ENCODE results near the gene SLCO1B1.

Gene SLCO1B1

DNA sequence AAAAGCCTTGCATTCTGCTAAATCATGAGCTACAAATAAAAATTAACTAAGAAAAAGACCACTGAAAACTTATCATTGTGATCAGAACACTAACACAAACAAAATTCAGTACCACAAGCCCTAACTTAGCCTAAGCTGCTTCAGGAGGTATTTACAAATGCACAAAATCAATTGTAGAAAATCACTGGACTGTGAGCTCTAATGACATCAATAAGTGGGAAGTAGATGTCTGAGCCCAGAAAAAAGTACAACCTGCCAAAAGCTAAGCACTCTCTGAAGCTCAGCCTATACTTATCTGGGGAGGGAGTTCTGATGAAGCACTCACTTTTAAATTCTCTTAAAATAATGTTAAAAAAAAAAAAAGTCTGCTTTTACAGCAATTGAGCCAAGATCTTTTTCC, 92.9 kb downstream of the SLCO1B1 start:
- intact Hi-C loops (cut with DNase I; ENCODE audit: low total_unique reads): no loop called here
- no peaks in the 10 kb centered on the region for H3K27me3 ChIP-seq
- no peaks in the 10 kb centered on the region for H3K36me3 ChIP-seq
- no peak overlapping the region for H3K4me3 ChIP-seq
- TF ChIP-seq, protein P1, sequence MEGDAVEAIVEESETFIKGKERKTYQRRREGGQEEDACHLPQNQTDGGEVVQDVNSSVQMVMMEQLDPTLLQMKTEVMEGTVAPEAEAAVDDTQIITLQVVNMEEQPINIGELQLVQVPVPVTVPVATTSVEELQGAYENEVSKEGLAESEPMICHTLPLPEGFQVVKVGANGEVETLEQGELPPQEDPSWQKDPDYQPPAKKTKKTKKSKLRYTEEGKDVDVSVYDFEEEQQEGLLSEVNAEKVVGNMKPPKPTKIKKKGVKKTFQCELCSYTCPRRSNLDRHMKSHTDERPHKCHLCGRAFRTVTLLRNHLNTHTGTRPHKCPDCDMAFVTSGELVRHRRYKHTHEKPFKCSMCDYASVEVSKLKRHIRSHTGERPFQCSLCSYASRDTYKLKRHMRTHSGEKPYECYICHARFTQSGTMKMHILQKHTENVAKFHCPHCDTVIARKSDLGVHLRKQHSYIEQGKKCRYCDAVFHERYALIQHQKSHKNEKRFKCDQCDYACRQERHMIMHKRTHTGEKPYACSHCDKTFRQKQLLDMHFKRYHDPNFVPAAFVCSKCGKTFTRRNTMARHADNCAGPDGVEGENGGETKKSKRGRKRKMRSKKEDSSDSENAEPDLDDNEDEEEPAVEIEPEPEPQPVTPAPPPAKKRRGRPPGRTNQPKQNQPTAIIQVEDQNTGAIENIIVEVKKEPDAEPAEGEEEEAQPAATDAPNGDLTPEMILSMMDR (IDR thresholded peaks at IDR 0.05): no peak
- no peak overlapping the region for H3K27ac ChIP-seq
- DNase-seq: no peak
- H3K9me3 ChIP-seq: no peaks in the 10 kb centered on the region
- H3K4me1 ChIP-seq: no peaks in the 10 kb centered on the region

- TF ChIP-seq, protein P1 (IDR thresholded peaks at IDR 0.05): no peak
- H3K9me3 ChIP-seq: no peaks in the 10 kb centered on the region
- H3K27me3 ChIP-seq: no peaks in the 10 kb centered on the region
- no peak overlapping the region for H3K4me3 ChIP-seq
- DNase-seq: no peak
- no peaks in the 10 kb centered on the region for H3K4me1 ChIP-seq
- no peaks in the 10 kb centered on the region for H3K36me3 ChIP-seq
- intact Hi-C loops (cut with DNase I; ENCODE audit: low total_unique reads): no loop called here
- no peak overlapping the region for H3K27ac ChIP-seq
These were observed 103.4 kb downstream of the SLCO1B1 start for GRCh38 chr12:21234395-21234794.

GRCh38 chr12:21239866-21240265, 108.9 kb downstream of the SLCO1B1 start:
- intact Hi-C loops (cut with DNase I; ENCODE audit: low total_unique reads): no loop called here
- H3K4me3 ChIP-seq: no peak overlapping the region
- H3K9me3 ChIP-seq: peaks cover 0 to 4% (median 0%) of the 10 kb centered on the region in 3 donors
- no peak for DNase-seq
- TF ChIP-seq, protein P1 (IDR thresholded peaks at IDR 0.05): no peak
- H3K27ac ChIP-seq: no peak overlapping the region
- H3K27me3 ChIP-seq: no peaks in the 10 kb centered on the region
- H3K4me1 ChIP-seq: no peaks in the 10 kb centered on the region
- H3K36me3 ChIP-seq: no peaks in the 10 kb centered on the region

DNA sequence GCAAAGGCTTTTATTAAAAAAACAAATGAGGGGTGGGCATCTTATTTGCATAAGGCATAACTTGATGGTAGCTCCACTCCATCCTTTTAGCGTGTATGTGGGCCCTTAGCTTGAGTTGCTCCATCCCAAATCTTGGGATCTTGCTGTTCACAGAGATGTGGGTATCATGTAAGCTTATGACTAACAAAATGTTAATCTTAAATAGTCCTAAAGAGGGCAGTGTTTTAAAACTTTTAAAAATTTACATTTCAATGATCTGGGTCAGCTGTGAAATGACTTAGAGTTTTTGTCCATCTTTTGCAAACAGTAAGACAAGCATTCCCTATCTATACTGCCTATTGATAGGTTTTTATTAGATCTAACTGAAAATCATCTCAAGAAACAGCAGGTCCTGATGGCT, 117.7 kb downstream of the SLCO1B1 start:
- H3K27me3 ChIP-seq: no peaks in the 10 kb centered on the region
- no peaks in the 10 kb centered on the region for H3K36me3 ChIP-seq
- DNase-seq: no peak
- H3K4me1 ChIP-seq: no peaks in the 10 kb centered on the region
- H3K4me3 ChIP-seq: no peak overlapping the region
- H3K9me3 ChIP-seq: no peaks in the 10 kb centered on the region
- TF ChIP-seq, protein P1 (IDR thresholded peaks at IDR 0.05): no peak
- intact Hi-C loops (cut with DNase I; ENCODE audit: low total_unique reads): no loop called here
- no peak overlapping the region for H3K27ac ChIP-seq

- H3K4me3 ChIP-seq: no peak overlapping the region
- TF ChIP-seq, protein P1 (IDR thresholded peaks at IDR 0.05): no peak
- no peak overlapping the region for H3K27ac ChIP-seq
- intact Hi-C loops (cut with DNase I; ENCODE audit: low total_unique reads): no loop called here
- DNase-seq: no peak
- no peaks in the 10 kb centered on the region for H3K36me3 ChIP-seq
- H3K9me3 ChIP-seq: no peaks in the 10 kb centered on the region
- no peaks in the 10 kb centered on the region for H3K27me3 ChIP-seq
- H3K4me1 ChIP-seq: no peaks in the 10 kb centered on the region
These were observed 121.1 kb downstream of the SLCO1B1 start for GRCh38 chr12:21252070-21252469.

GRCh38 chr12:21257172-21257571, 126.2 kb downstream of the SLCO1B1 start:
- TF ChIP-seq, protein P1 (IDR thresholded peaks at IDR 0.05): no peak
- intact Hi-C loops (cut with DNase I; ENCODE audit: low total_unique reads): no loop called here

More at GRCh38 chr12:21257172-21257571, 126.2 kb downstream of the SLCO1B1 start:
- no peaks in the 10 kb centered on the region for H3K4me1 ChIP-seq
- peaks cover 0 to 8% (median 4%) of the 10 kb centered on the region in 3 donors for H3K9me3 ChIP-seq
- H3K27ac ChIP-seq: no peak overlapping the region
- no peaks in the 10 kb centered on the region for H3K27me3 ChIP-seq
- no peak overlapping the region for H3K4me3 ChIP-seq
- no peak for DNase-seq
- H3K36me3 ChIP-seq: peaks cover 0 to 3% (median 0%) of the 10 kb centered on the region in 3 donors
